ENCODE measurements around the gene KLHL42. TPM values are rescaled to one million over a fixed set of nuclear protein-coding genes. Genes with fewer than 3 reads are reported as not detected.

KLHL42 gene
- total and polyA plus RNA-seq, 7 donors = 0.94 to 4.6 (median 2.8) TPM

GRCh38 chr12:27785882-27786570, 6.0 kb downstream of the KLHL42 start:
- TF ChIP-seq CTCF (IDR thresholded peaks at IDR 0.05) = no peak
- no peak overlapping the region for H3K4me3 ChIP-seq
- intact Hi-C loops (cut with DNase I) = no loop called here
- no peaks in the 10 kb centered on the region for H3K27me3 ChIP-seq (ENCODE audit: insufficient read depth in 3 of 3, low read length in 2 of 3)
- ATAC-seq = no peak
- peaks cover 5% of the 10 kb centered on the region for H3K4me1 ChIP-seq
- no peaks in the 10 kb centered on the region for H3K36me3 ChIP-seq (ENCODE audit: insufficient read depth in 1 of 2, low read depth in 1 of 2)
- no peaks in the 10 kb centered on the region for H3K9me3 ChIP-seq
- H3K27ac ChIP-seq = no peak overlapping the region
- DNase-seq = no peak
- WGBS, 3 donors = 81 to 89% (median 84%) methylated on average over 3 of the region's 3 CpGs

GRCh38 chr12:27787559-27787958, 7.5 kb downstream of the KLHL42 start:
- intact Hi-C loops (cut with DNase I) = no loop called here
- H3K4me1 ChIP-seq = no peaks in the 10 kb centered on the region
- 42 to 68% (median 51%) methylated on average over 2 of the region's 2 CpGs for WGBS, 3 donors
- H3K36me3 ChIP-seq (ENCODE audit: insufficient read depth in 1 of 2, low read depth in 1 of 2) = peaks cover 0 to 9% of the 10 kb centered on the region in 2 donors
- H3K4me3 ChIP-seq = no peak overlapping the region
- TF ChIP-seq CTCF (IDR thresholded peaks at IDR 0.05) = no peak
- ATAC-seq = no peak
- DNase-seq = no peak
- H3K27ac ChIP-seq = no peak overlapping the region
- H3K27me3 ChIP-seq (ENCODE audit: insufficient read depth in 3 of 3, low read length in 2 of 3) = no peaks in the 10 kb centered on the region
- H3K9me3 ChIP-seq = no peaks in the 10 kb centered on the region

- Histone ChIP-seq H3K4me1 (no peaks in the 10 kb centered on the region), H3K9me3 (no peaks in the 10 kb centered on the region), H3K27ac (no peak overlapping the region), H3K4me3 (no peak overlapping the region), H3K36me3 (ENCODE audit: insufficient read depth in 1 of 2, low read depth in 1 of 2) (peaks cover 0 to 34% of the 10 kb centered on the region in 2 donors), H3K27me3 (ENCODE audit: insufficient read depth in 3 of 3, low read length in 2 of 3) (no peaks in the 10 kb centered on the region)
- ATAC-seq (no peak), DNase-seq (no peak)
- no peak for TF ChIP-seq CTCF (IDR thresholded peaks at IDR 0.05)
- WGBS, 3 donors = 96 to 100% (median 99%) methylated on average over 2 of the region's 2 CpGs
- intact Hi-C loops (cut with DNase I) = no loop called here
Observed at GRCh38 chr12:27790179-27790578, 10.1 kb downstream of the KLHL42 start.

- intact Hi-C loops (cut with DNase I) = no loop called here
- peaks cover 4 to 76% of the 10 kb centered on the region in 2 donors for H3K36me3 ChIP-seq (ENCODE audit: insufficient read depth in 1 of 2, low read depth in 1 of 2)
- no peak overlapping the region for H3K4me3 ChIP-seq
- DNase-seq (no peak), ATAC-seq (no peak)
- TF ChIP-seq CTCF (IDR thresholded peaks at IDR 0.05) = no peak
- no peaks in the 10 kb centered on the region for H3K27me3 ChIP-seq (ENCODE audit: insufficient read depth in 3 of 3, low read length in 2 of 3)
- 83 to 90% (median 84%) methylated on average over 6 of the region's 6 CpGs for WGBS, 3 donors
- no peaks in the 10 kb centered on the region for H3K4me1 ChIP-seq
- no peak overlapping the region for H3K27ac ChIP-seq
- no peaks in the 10 kb centered on the region for H3K9me3 ChIP-seq
Observed at GRCh38 chr12:27794818-27795584, 15.0 kb downstream of the KLHL42 start.

Measured in psoas muscle (tissue), 8 donors.